ENCODE measurements around the gene NAP1L4. TPM values are rescaled to one million over a fixed set of nuclear protein-coding genes. Genes with fewer than 3 reads are reported as not detected.

Gene NAP1L4
- total and polyA plus RNA-seq, 4 donors: 56.3 to 191 (median 77.3) TPM

DNA sequence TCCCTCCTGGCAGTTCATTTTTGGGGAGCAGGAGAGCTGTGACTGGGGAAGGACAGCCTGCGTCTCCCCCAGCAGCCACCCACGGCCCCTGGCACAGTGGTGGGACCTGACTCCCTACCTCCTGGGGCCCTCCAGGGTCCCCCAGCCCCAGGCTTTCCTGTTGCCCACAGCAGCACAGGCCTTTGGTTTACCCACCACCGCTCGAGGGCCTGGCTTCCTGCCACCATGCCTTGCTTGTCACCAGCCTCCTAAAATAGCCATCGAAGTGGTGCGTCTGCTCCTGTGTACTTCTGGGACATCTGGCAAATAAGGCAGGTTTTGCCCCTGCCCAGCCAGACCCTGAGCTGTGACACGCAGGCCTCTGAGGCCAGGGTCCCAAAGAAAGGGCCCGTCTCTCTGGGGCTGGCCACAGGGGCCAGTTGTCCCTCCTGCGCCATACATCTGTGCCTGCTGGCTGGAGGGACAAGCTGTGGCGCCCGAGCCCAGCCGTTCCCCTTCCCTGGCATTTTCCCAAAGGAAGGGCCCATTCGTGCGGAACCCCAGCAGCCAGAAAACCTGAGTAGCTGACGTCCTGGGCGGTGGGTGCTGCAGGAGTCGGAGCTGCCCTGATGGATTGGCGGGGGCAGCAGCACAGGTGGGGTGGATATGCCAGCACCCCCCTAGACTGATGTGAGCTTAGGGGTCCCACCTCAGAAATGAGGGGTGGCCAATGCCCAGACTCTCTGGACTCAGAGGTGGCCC is 77.5 kb downstream of the NAP1L4 start:
- no peaks in the 10 kb centered on the region for H3K9me3 ChIP-seq (ENCODE audit: control insufficient read depth in 4 of 4, insufficient read depth in 3 of 4, low read length in 3 of 4)
- peaks cover 0 to 2% (median 0%) of the 10 kb centered on the region in 3 donors for H3K27me3 ChIP-seq (ENCODE audit: control insufficient read depth in 3 of 3, insufficient read depth in 3 of 3, low read length in 2 of 3)
- ATAC-seq (ENCODE audit: insufficient read depth, low FRiP score) (no peak), DNase-seq (peak in 2 of 3 donors; percentile 65 to 72)
- no peak overlapping the region for H3K4me3 ChIP-seq
- H3K9ac ChIP-seq (ENCODE audit: insufficient read depth in 1 of 2, low read length in 2 of 2): no peak overlapping the region
- 61 to 66% methylated on average over 17 to 18 of the region's 18 CpGs for WGBS, 2 donors
- peak overlapping the region in 1 of 2 donors; percentile 58 for H3K27ac ChIP-seq (ENCODE audit: low read depth in 1 of 2, low read length in 1 of 2)
- peaks cover 0 to 28% (median 7%) of the 10 kb centered on the region in 5 donors for H3K4me1 ChIP-seq (ENCODE audit: control insufficient read depth in 5 of 5, insufficient read depth in 5 of 5, low read length in 5 of 5)
- TF ChIP-seq, protein P1, sequence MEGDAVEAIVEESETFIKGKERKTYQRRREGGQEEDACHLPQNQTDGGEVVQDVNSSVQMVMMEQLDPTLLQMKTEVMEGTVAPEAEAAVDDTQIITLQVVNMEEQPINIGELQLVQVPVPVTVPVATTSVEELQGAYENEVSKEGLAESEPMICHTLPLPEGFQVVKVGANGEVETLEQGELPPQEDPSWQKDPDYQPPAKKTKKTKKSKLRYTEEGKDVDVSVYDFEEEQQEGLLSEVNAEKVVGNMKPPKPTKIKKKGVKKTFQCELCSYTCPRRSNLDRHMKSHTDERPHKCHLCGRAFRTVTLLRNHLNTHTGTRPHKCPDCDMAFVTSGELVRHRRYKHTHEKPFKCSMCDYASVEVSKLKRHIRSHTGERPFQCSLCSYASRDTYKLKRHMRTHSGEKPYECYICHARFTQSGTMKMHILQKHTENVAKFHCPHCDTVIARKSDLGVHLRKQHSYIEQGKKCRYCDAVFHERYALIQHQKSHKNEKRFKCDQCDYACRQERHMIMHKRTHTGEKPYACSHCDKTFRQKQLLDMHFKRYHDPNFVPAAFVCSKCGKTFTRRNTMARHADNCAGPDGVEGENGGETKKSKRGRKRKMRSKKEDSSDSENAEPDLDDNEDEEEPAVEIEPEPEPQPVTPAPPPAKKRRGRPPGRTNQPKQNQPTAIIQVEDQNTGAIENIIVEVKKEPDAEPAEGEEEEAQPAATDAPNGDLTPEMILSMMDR (IDR thresholded peaks at IDR 0.05; ENCODE audit: control extremely low read depth, extremely low read depth): no peak
- H3K36me3 ChIP-seq (ENCODE audit: control insufficient read depth in 4 of 4, insufficient read depth in 4 of 4, low read length in 4 of 4): no peaks in the 10 kb centered on the region

DNA sequence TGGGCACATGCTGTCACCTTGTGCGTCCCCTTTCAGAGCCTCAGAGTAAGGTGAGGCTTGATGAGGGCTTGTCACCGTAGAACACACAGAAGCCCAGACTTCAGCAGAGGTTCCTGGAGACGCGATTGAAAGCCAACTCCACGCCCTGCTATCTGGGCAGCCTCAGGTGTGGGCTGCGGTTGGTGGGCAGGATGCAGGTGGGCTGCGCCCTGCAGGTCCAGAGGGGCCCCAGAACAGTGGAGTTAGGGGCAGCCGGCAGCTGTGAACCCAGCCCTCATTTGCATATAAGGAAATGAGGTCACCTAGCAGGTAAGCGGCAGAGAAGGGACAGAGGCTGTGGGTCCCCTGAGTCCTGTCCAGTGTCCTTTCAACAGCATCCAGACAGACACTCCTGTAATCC is 78.4 kb downstream of the NAP1L4 start:
- DNase-seq: no peak
- 56 to 67% methylated on average over 9 of the region's 9 CpGs for WGBS, 2 donors
- ATAC-seq (ENCODE audit: insufficient read depth, low FRiP score): no peak
- Histone ChIP-seq H3K9ac (ENCODE audit: insufficient read depth in 1 of 2, low read length in 2 of 2) (no peak overlapping the region), H3K27me3 (ENCODE audit: control insufficient read depth in 3 of 3, insufficient read depth in 3 of 3, low read length in 2 of 3) (peaks cover 0 to 3% (median 0%) of the 10 kb centered on the region in 3 donors), H3K4me1 (ENCODE audit: control insufficient read depth in 5 of 5, insufficient read depth in 5 of 5, low read length in 5 of 5) (peaks cover 0 to 28% (median 7%) of the 10 kb centered on the region in 5 donors), H3K4me3 (no peak overlapping the region), H3K36me3 (ENCODE audit: control insufficient read depth in 4 of 4, insufficient read depth in 4 of 4, low read length in 4 of 4) (no peaks in the 10 kb centered on the region), H3K9me3 (ENCODE audit: control insufficient read depth in 4 of 4, insufficient read depth in 3 of 4, low read length in 3 of 4) (no peaks in the 10 kb centered on the region), H3K27ac (ENCODE audit: low read depth in 1 of 2, low read length in 1 of 2) (no peak overlapping the region)
- TF ChIP-seq, protein P1 (IDR thresholded peaks at IDR 0.05; ENCODE audit: control extremely low read depth, extremely low read depth): no peak

DNA sequence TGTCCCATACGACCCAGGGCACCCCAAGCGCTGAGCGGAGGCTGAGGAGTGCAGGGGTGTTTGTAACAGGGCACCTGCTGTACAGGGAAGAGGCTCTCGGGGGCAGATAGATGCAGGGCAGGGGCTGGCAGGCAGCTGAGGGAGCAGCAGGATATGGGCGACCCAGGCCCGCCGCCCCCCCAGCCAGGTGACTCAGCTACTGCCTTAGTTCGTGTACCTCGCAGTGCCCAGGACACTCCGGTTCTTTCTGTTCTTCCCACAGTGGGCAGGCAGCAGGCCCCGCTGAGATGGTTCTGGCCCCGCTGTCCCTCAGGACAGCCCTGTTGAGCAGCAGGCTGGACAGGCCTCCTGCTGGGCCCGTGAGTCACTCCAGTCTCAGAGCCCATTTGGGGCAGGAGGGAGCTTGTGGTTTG is 79.1 kb downstream of the NAP1L4 start:
- H3K4me3 ChIP-seq: no peak overlapping the region
- TF ChIP-seq, protein P1 (IDR thresholded peaks at IDR 0.05; ENCODE audit: control extremely low read depth, extremely low read depth): no peak
- H3K27ac ChIP-seq (ENCODE audit: low read depth in 1 of 2, low read length in 1 of 2): peak overlapping the region in 1 of 2 donors; percentile 55
- H3K9me3 ChIP-seq (ENCODE audit: control insufficient read depth in 4 of 4, insufficient read depth in 3 of 4, low read length in 3 of 4): no peaks in the 10 kb centered on the region
- H3K36me3 ChIP-seq (ENCODE audit: control insufficient read depth in 4 of 4, insufficient read depth in 4 of 4, low read length in 4 of 4): no peaks in the 10 kb centered on the region
- peaks cover 0 to 28% (median 7%) of the 10 kb centered on the region in 5 donors for H3K4me1 ChIP-seq (ENCODE audit: control insufficient read depth in 5 of 5, insufficient read depth in 5 of 5, low read length in 5 of 5)
- ATAC-seq (ENCODE audit: insufficient read depth, low FRiP score) (no peak), DNase-seq (no peak)
- WGBS, 2 donors: 71 to 85% methylated on average over 13 of the region's 13 CpGs
- peaks cover 0 to 8% (median 3%) of the 10 kb centered on the region in 3 donors for H3K27me3 ChIP-seq (ENCODE audit: control insufficient read depth in 3 of 3, insufficient read depth in 3 of 3, low read length in 2 of 3)
- no peak overlapping the region for H3K9ac ChIP-seq (ENCODE audit: insufficient read depth in 1 of 2, low read length in 2 of 2)
